Stimulated activated memory B cell treated with anti-CD40 and anti-IgM and Interleukin-4, amounts not matched to agents 10 μg/mL and 1 μg/mL and 100 μg/mL, for 72 hours (primary cell): ENCODE data around the gene PDLIM4.

Experiments used
- ATAC-seq: fragments of 150-1000 bp; cut with Tn5 transposase; 2 replicates; pipeline ENCODE4 v1.10.0; 2021
- H3K27ac Mint-ChIP-seq: one replicate; pipeline ENCODE4 v1.8.0; 2022; ENCODE audit warnings: mild to moderate bottlenecking, mixed read lengths
- H3K27me3 Mint-ChIP-seq: one replicate; pipeline ENCODE4 v1.8.0; 2022; ENCODE audit warnings: mixed read lengths
- H3K36me3 Mint-ChIP-seq: one replicate; pipeline ENCODE4 v1.8.0; 2022; ENCODE audit warnings: mixed read lengths
- H3K4me1 Mint-ChIP-seq: one replicate; pipeline ENCODE4 v1.8.0; 2022; ENCODE audit warnings: mixed read lengths
- H3K4me3 Mint-ChIP-seq: one replicate; pipeline ENCODE4 v1.8.0; 2022; ENCODE audit warnings: mild to moderate bottlenecking, moderate library complexity, mixed read lengths
- H3K9me3 Mint-ChIP-seq: one replicate; pipeline ENCODE4 v1.8.0; 2022; ENCODE audit warnings: mixed read lengths

The PDLIM4 gene

DNA sequence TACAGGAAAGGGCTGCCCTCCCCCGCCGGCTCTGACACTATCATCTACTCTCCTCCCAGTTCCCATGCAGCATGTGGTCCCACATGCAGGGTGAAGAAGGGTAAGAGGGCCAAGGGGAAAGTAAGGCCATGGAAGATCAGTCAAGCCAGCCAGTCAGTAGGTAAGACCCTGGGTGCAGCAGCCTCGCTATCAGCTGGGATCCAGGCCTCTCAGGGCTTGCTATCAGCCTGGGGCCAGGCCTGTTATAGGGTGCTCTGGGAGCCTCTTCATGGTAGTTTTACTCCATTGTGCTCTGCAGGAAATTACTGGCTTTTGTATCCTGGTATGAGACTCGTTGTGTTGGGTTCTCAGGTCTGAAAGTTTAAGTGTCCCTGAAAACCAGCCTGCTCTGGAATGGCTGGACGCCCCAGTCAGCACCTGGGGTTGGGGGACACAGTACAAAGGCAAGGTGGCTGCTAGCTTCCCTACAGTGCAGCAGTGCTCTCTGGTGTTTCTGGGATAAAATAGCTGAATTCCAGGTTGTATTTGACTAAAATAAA is 58.1 kb downstream of the PDLIM4 start:
- no peak for ATAC-seq

GRCh38 chr5:132319975-132320374 is 62.5 kb downstream of the PDLIM4 start:
- H3K27ac Mint-ChIP-seq: no peak overlapping the region
- no peak for ATAC-seq
- H3K9me3 Mint-ChIP-seq: no peaks in the 10 kb centered on the region

More for the DNA sequence above, 58.1 kb downstream of the PDLIM4 start:
- H3K4me1 Mint-ChIP-seq: no peaks in the 10 kb centered on the region
- H3K27ac Mint-ChIP-seq: no peak overlapping the region
- no peaks in the 10 kb centered on the region for H3K27me3 Mint-ChIP-seq
- H3K9me3 Mint-ChIP-seq: no peaks in the 10 kb centered on the region
- H3K36me3 Mint-ChIP-seq: peaks cover 12% of the 10 kb centered on the region
- no peak overlapping the region for H3K4me3 Mint-ChIP-seq

GRCh38 chr5:132321109-132321721 is 63.7 kb downstream of the PDLIM4 start:
- H3K4me1 Mint-ChIP-seq: no peaks in the 10 kb centered on the region
- H3K27me3 Mint-ChIP-seq: no peaks in the 10 kb centered on the region
- no peak overlapping the region for H3K4me3 Mint-ChIP-seq
- H3K36me3 Mint-ChIP-seq: peaks cover 22% of the 10 kb centered on the region
- no peak overlapping the region for H3K27ac Mint-ChIP-seq
- ATAC-seq: no peak
- no peaks in the 10 kb centered on the region for H3K9me3 Mint-ChIP-seq

More at GRCh38 chr5:132319975-132320374, 62.5 kb downstream of the PDLIM4 start:
- Mint-ChIP-seq H3K27me3 (no peaks in the 10 kb centered on the region), H3K36me3 (peaks cover 17% of the 10 kb centered on the region), H3K4me1 (no peaks in the 10 kb centered on the region), H3K4me3 (no peak overlapping the region)

DNA sequence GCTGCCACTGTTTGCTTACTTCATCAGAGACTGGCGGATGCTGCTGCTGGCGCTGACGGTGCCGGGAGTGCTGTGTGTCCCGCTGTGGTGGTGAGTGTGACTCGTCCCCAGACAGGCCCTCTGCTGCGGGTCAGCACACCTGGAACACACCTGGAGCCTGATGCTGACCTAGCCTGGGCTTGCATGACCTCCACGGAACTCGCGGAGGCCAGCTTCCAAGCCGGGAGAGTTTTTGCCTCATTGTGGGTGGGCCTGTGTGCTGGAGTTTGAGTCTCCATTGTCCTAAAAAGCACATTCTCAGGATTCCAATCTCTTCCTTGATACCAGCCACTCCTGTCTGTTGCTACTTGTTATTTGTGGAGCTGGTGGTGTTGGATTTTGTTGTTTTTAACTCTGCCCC is 64.8 kb downstream of the PDLIM4 start:
- H3K27me3 Mint-ChIP-seq: no peaks in the 10 kb centered on the region
- no peaks in the 10 kb centered on the region for H3K4me1 Mint-ChIP-seq
- no peak for ATAC-seq
- no peak overlapping the region for H3K27ac Mint-ChIP-seq
- H3K4me3 Mint-ChIP-seq: no peak overlapping the region
- peaks cover 22% of the 10 kb centered on the region for H3K36me3 Mint-ChIP-seq
- no peaks in the 10 kb centered on the region for H3K9me3 Mint-ChIP-seq
